Measurements from ENCODE around the gene GRM8. TPM values are rescaled to one million over a fixed set of nuclear protein-coding genes. Genes with fewer than 3 reads are reported as not detected.

GRM8 gene
- total RNA-seq, 1 donor from 2014 or later = not detected

DNA sequence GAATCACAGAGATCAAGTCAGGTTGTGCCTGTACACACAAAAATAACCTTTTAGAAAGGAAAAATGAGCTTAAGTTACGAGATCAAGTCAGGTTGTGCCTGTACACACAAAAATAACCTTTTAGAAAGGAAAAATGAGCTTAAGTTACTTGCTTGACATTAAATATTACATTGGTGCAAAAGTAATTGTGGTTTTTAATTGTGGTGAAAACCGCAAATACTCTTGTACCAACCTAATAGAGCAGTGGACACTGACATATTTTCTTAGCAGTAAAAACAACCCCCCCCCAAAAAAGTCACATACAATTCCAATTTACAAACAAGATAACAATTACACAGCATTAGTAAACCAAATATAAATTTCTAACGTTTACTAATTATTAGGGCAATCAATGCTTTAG lies 595.6 kb downstream of the GRM8 start:
- no peak for DNase-seq
- intact Hi-C loops (cut with DNase I) = no loop called here

DNA sequence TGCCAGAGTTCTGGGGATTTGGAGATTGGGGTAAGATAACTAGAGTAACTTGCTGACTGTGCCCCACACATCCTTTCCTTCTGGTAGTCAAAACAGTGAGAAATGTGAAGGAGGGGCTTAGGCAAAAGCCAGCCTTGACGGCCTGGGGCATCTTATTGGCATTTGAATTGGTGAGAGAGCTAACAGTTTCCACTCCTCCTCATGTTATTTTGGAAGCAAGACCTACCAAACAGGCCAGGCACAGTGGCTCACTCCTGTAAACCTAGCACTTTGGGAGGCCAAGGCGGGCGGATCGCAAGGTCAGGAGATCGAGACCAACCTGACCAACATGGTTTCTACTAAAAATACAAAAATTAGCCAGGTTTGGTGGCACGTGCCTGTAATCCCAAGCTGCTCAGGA lies 596.6 kb downstream of the GRM8 start:
- DNase-seq = no peak
- Histone ChIP-seq H3K27ac (no peak overlapping the region), H3K4me3 (no peak overlapping the region), H3K9me3 (no peaks in the 10 kb centered on the region), H3K27me3 (no peaks in the 10 kb centered on the region), H3K36me3 (no peaks in the 10 kb centered on the region), H3K4me1 (no peaks in the 10 kb centered on the region)
- ATAC-seq = no peak
- TF ChIP-seq, protein P1, sequence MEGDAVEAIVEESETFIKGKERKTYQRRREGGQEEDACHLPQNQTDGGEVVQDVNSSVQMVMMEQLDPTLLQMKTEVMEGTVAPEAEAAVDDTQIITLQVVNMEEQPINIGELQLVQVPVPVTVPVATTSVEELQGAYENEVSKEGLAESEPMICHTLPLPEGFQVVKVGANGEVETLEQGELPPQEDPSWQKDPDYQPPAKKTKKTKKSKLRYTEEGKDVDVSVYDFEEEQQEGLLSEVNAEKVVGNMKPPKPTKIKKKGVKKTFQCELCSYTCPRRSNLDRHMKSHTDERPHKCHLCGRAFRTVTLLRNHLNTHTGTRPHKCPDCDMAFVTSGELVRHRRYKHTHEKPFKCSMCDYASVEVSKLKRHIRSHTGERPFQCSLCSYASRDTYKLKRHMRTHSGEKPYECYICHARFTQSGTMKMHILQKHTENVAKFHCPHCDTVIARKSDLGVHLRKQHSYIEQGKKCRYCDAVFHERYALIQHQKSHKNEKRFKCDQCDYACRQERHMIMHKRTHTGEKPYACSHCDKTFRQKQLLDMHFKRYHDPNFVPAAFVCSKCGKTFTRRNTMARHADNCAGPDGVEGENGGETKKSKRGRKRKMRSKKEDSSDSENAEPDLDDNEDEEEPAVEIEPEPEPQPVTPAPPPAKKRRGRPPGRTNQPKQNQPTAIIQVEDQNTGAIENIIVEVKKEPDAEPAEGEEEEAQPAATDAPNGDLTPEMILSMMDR (IDR thresholded peaks at IDR 0.05) = no peak
- intact Hi-C loops (cut with DNase I) = no loop called here

More for the DNA sequence above, 595.6 kb downstream of the GRM8 start:
- Histone ChIP-seq H3K27me3 (no peaks in the 10 kb centered on the region), H3K9me3 (no peaks in the 10 kb centered on the region), H3K4me1 (no peaks in the 10 kb centered on the region), H3K4me3 (no peak overlapping the region), H3K36me3 (no peaks in the 10 kb centered on the region), H3K27ac (no peak overlapping the region)
- ATAC-seq = no peak
- TF ChIP-seq, protein P1 (IDR thresholded peaks at IDR 0.05) = no peak

- intact Hi-C loops (cut with DNase I) = no loop called here
- Histone ChIP-seq H3K27me3 (no peaks in the 10 kb centered on the region), H3K27ac (no peak overlapping the region), H3K36me3 (no peaks in the 10 kb centered on the region), H3K4me1 (no peaks in the 10 kb centered on the region), H3K9me3 (no peaks in the 10 kb centered on the region), H3K4me3 (no peak overlapping the region)
- ATAC-seq (no peak), DNase-seq (no peak)
- TF ChIP-seq, protein P1 (IDR thresholded peaks at IDR 0.05) = no peak
These were observed 615.2 kb downstream of the GRM8 start for GRCh38 chr7:126637538-126637937.

DNA sequence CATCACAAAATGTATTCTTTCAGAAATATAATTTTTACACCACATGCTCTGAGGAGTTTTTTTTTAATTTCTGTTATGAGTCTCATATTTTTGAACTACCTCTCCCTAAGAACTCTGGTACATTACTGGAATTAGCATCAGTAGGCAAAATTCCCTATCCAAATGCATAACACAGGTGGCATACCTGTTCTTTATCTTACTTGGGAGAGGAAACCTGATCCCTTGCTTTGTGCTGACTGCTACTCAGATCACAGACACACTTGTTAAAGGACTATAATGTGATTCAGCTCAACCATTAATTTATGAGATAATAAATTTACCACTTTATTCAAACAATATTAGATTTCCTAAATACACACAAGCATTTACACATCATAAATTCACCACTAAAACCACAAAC lies 617.2 kb downstream of the GRM8 start:
- Histone ChIP-seq H3K4me3 (no peak overlapping the region), H3K27me3 (no peaks in the 10 kb centered on the region), H3K36me3 (no peaks in the 10 kb centered on the region), H3K9me3 (no peaks in the 10 kb centered on the region), H3K4me1 (no peaks in the 10 kb centered on the region), H3K27ac (no peak overlapping the region)
- no peak for DNase-seq
- intact Hi-C loops (cut with DNase I) = no loop called here
- no peak for ATAC-seq
- TF ChIP-seq, protein P1 (IDR thresholded peaks at IDR 0.05) = no peak

- H3K4me1 ChIP-seq = no peaks in the 10 kb centered on the region
- H3K4me3 ChIP-seq = no peak overlapping the region
- H3K27me3 ChIP-seq = no peaks in the 10 kb centered on the region
- no peaks in the 10 kb centered on the region for H3K9me3 ChIP-seq
- TF ChIP-seq, protein P1 (IDR thresholded peaks at IDR 0.05) = peak; percentile 13
- no peaks in the 10 kb centered on the region for H3K36me3 ChIP-seq
- no peak for DNase-seq
- H3K27ac ChIP-seq = no peak overlapping the region
- intact Hi-C loops (cut with DNase I) = no loop called here
- peak; percentile 36 for ATAC-seq
These were observed 644.4 kb downstream of the GRM8 start for GRCh38 chr7:126608339-126608776.

GRCh38 chr7:126606331-126606730 lies 646.4 kb downstream of the GRM8 start:
- DNase-seq (no peak), ATAC-seq (no peak)
- TF ChIP-seq, protein P1 (IDR thresholded peaks at IDR 0.05) = no peak
- Histone ChIP-seq H3K27me3 (no peaks in the 10 kb centered on the region), H3K4me1 (no peaks in the 10 kb centered on the region), H3K9me3 (no peaks in the 10 kb centered on the region), H3K36me3 (no peaks in the 10 kb centered on the region), H3K4me3 (no peak overlapping the region), H3K27ac (no peak overlapping the region)
- intact Hi-C loops (cut with DNase I) = no loop called here

All from upper lobe of right lung (tissue), 1 donor.